GM18499 (cell line): ENCODE results near the gene LSS.
"Not testable (repeated sequence)": the region's sequence is repeated elsewhere in the genome, so short reads cannot be mapped to it uniquely, and the experiment has no call there.

ENCODE experiments used
- ATAC-seq: cut with Tn5 transposase; IDR thresholded peaks from one replicate; pipeline ENCODE4 v1.9.1; 2021; ENCODE audit warnings: moderate number of reproducible peaks; ENCODE audit not compliant: insufficient read depth, unreplicated experiment

Gene LSS

GRCh38 chr21:46145840-46146691 lies 82.5 kb downstream of the LSS start:
- no peak for ATAC-seq

- no peak for ATAC-seq
Observed at GRCh38 chr21:46145159-46145839, 83.3 kb downstream of the LSS start.

GRCh38 chr21:46144464-46145070 lies 84.0 kb downstream of the LSS start:
- no peak for ATAC-seq

GRCh38 chr21:46142582-46143473 lies 85.7 kb downstream of the LSS start:
- no peak for ATAC-seq

- no peak for ATAC-seq
Observed at GRCh38 chr21:46141767-46142581, 86.6 kb downstream of the LSS start.

GRCh38 chr21:46140352-46141003 lies 88.1 kb downstream of the LSS start:
- ATAC-seq, result not testable (repeated sequence)

- no peak for ATAC-seq
Observed at GRCh38 chr21:46139686-46140085, 88.9 kb downstream of the LSS start.

- ATAC-seq, result no peak
Observed at GRCh38 chr21:46138383-46138970, 90.1 kb downstream of the LSS start.
